ENCODE measurements around the gene GLS2.
"Not testable (repeated sequence)": the region's sequence is repeated elsewhere in the genome, so short reads cannot be mapped to it uniquely, and the experiment has no call there.

The GLS2 gene

DNA sequence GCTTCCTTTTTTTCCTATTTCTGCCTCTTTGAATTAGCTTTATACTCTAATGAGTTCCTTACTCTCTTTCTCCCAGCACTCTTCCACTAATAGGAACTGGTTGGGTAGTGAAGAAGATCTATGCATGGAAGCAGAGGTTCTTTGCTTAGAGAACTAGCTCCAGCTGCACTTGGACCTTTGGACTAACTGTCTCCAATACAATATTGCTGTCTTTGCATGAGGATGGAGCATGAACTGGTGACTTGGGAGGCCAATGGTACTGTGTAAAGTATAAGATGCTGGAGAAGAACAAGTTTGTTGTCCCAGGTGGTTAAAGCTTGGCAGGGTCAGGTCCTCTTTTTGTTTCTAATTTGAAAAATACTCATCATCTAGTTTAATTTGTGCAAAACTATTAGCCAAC is 2.4 kb upstream of the GLS2 start:
- DNase-seq (ENCODE audit: low read depth), result no peak

- DNase-seq (ENCODE audit: low read depth), result no peak
Measured at GRCh38 chr12:56487448-56488040, 417 bp downstream of the GLS2 start.

DNA sequence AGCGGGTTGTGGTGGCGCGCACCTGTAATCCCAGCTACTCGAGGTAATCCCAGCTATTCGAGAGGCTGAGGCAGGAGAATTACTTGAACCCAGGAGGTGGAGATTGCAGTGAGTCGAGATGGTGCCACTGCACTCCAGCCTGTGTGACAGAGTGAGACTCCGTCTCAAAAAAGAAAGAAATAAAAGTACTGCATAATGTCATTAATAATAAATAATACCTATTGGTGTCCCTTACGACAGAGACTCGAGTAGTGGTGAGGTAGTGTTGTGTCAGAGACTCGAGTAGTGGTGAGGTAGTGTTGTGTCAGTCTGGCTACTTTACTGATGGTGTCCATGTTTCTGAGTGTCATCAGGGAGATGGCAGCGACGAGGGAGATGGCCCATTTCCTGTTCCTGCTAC is 1.3 kb downstream of the GLS2 start:
- no peak for DNase-seq (ENCODE audit: low read depth)

GRCh38 chr12:56484566-56484965 is 3.4 kb downstream of the GLS2 start:
- DNase-seq (ENCODE audit: low read depth), result no peak

DNA sequence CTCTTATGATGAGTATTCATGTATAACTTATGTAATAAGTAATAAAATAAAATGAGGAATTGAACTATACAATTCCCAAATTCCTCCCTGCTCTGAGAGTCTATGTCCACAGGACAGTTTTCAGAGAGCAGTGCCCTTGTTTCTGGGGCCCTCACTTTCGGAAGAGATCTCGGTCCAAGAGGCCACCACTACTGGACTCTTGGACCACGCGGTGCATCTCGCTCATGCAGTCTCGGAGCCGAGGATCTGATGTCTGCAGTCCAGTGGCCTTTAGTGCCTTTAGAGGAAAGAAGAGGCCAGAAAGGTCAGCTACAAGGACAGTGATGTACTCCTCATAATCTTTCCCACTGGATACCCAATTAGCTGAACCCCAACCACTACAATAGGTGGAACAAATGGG is 8.3 kb downstream of the GLS2 start:
- DNase-seq (ENCODE audit: low read depth), result no peak

- DNase-seq (ENCODE audit: low read depth), result no peak
Measured at GRCh38 chr12:56477521-56478225, 10.3 kb downstream of the GLS2 start.

GRCh38 chr12:56476972-56477432 is 11.0 kb downstream of the GLS2 start:
- DNase-seq (ENCODE audit: low read depth), result no peak

DNA sequence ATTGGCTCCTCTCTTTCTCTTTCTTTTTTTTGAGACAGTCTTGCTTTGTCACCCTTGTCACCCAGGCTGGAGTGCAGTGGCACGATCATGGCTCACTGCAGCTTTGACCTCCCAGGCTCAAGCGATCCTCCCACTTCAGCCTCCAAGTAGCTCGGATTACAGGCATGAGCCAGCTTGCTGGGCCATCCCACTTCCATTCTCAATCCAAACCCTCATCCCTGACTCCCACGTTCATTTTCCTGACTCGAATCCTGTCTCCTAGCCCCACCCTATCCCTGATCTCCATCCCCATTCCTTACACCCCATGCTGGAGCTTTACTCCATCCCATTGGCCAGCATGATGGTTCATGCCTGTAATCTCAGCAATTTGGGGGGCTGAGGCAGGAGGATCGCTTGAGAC is 11.8 kb downstream of the GLS2 start:
- DNase-seq (ENCODE audit: low read depth), result no peak

DNA sequence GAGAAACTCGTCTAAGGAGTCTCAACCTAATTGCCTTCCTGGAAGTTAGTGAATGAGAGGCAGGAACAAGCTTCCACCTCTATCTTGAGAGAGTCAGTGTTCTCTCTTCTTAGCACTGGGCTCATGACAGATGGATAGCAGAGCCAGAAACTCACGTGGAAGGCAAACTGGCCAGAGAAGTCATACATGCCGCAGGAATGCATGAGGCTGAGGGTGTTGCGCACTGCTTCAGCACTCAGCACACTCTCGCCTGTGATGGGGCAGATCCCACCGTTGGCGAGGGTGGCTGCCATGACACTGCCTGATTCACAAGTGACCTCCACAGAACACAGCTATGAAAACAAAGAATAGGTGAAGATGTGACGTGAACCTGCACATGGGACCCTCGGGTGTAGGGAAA is 13.6 kb downstream of the GLS2 start:
- DNase-seq (ENCODE audit: low read depth), result no peak

- DNase-seq (ENCODE audit: low read depth), result no peak
Measured at GRCh38 chr12:56469007-56469930, 18.7 kb downstream of the GLS2 start.

- DNase-seq (ENCODE audit: low read depth), result peak; percentile 95
Measured at GRCh38 chr12:56468216-56469006, 19.6 kb downstream of the GLS2 start, which contains the start of gene SPRYD4. Gene SPRYD4 (plus strand): TSS chr12:56468578. CDS start chr12:56468592, 14 bp downstream.

DNA sequence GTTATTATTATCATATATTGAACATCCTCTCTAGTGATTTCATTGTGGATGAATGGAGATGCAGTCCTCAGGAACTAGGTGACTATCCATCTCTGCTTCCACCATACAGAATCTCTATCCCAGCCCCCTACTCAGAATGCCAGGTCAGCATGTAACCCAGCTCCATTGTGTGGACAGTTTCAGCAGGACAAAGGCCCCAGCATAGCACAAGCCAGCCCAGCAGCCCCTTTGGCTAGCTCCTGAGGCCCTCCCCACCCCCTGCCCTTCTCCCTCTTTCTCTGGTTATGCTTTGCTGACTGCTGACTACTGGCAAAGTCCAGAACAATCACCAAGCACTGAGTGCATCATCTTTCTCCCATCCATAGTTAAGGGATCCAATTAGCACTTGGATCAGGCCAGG is 25.4 kb downstream of the GLS2 start:
- no peak for DNase-seq (ENCODE audit: low read depth)

- no peak for DNase-seq (ENCODE audit: low read depth)
Measured at GRCh38 chr12:56461235-56462159, 26.5 kb downstream of the GLS2 start.

DNA sequence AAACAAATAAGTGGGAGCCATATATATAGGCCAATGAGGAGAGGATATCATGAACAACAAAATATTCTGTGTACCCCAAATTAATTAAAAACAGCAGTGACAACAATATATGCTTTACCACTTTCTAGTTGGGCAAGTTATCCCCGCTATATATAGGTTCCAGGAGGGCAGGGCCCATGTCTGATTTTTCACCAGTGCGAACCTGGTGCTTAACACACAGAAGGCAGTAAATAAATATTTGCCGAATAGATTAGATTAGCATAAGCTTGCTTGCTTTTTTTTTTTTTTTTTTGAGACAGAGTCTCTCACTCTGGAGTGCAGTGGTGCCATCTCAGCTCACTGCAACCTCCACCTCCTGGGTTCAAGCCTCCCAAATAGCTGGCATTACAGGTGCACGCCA is 30.1 kb downstream of the GLS2 start:
- no peak for DNase-seq (ENCODE audit: low read depth)

GRCh38 chr12:56454557-56454956 is 33.4 kb downstream of the GLS2 start, which contains the start of gene MIP:
Gene MIP (minus strand): TSS chr12:56454657. CDS start chr12:56454613, 44 bp downstream.
- DNase-seq (ENCODE audit: low read depth), result no peak

DNA sequence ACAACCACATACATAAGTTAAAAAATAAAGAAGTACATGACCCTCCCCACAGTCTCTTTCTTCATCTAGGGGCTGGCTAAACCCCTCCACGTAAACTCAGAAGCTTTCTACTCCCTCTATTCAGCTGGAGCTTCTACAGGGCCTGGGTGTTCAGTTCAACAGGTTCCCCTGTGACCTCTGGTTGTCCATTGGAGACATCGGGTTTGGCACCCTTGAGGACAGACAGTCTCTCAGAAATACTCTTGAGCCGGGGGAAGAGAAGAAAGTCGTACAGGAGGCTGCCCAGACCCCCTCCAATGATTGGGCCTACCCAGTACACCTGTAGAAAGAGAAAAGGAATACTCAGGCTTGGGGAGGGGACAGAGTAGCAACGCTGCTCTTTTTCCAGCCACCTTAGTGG is 36.8 kb downstream of the GLS2 start:
- no peak for DNase-seq (ENCODE audit: low read depth)

- DNase-seq (ENCODE audit: low read depth), result no peak
Measured at GRCh38 chr12:56450241-56450640, 37.7 kb downstream of the GLS2 start.

DNA sequence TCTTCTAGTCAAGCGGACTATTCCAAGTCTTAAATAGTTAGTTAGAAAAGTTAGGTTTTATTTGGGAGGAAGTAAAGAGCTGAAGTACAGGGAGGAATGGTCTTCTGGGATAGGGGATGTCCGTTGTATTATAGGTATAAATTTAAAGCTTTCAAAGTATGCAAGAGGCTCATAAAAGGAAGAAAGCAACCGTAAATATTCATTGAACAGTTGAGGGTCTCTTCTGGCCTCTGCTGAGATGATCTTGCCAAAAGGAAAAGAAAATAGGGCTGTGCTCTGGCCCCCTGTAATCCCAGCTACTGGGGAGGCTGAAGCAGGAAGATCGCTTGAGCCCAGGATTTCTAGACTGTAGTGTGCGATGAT is 38.4 kb downstream of the GLS2 start:
- DNase-seq (ENCODE audit: low read depth), result no peak

DNA sequence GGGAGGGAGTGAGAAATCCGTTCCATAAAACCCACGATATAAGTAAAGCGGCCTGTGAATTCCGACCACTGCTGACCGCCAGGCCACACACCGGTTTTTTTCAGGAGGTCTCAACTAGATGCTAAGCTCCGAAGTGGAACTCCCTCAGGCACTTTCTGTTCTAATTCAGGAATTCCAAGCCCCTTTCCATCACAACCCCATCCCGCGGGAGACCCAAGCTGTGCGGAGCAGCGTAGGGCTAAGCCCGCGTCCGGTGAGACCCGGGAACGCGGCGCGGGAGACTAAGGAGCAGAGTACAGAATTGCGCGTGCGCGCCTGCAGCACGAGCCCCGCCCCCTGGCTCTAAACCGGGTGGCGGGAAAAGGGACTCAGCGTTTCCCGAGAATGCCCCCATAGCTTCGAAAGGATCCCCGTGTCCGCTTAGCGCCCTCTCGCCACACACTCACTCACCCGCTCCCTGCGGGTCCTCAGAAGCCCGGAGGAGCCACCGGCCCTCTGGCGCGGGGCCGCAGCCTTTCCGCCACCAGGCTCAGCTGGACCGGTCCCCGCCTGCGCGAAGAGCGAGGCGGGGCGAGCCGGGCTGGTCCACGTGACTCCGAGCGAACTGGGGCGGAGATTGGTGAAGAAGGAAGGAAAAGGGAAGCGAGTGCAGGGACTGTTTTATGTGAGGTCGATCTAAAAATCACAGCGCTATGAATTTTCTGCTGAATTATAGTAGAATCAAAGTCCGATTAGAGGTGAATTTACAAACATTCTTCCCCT is 38.9 kb downstream of the GLS2 start, which contains the start of gene TIMELESS:
TSS of gene TIMELESS (minus strand) at position 567 of the 762 bp plus-strand sequence. CDS start 15,256 bp downstream, outside the sequence.
- DNase-seq (ENCODE audit: low read depth), result peak; percentile 84

GRCh38 chr12:56443208-56443607 is 44.8 kb downstream of the GLS2 start:
- DNase-seq (ENCODE audit: low read depth), result not testable (repeated sequence)

Measured in activated T-cell treated with anti-CD3 and anti-CD28 coated beads for 48 hours (primary cell).